Measurements from ENCODE around the gene GLRX.

- no peak for TF ChIP-seq CTCF (IDR thresholded peaks at IDR 0.05)
- no peak for TF ChIP-seq POLR2A (IDR thresholded peaks at IDR 0.05)
- no peak for TF ChIP-seq EP300 (IDR thresholded peaks at IDR 0.05)
Observed at GRCh38 chr5:95798048-95798447, 24.5 kb downstream of the GLRX start.
